ENCODE data around the gene SEC14L1. TPM values are rescaled to one million over a fixed set of nuclear protein-coding genes. Genes with fewer than 3 reads are reported as not detected.
"Not testable (repeated sequence)": the region's sequence is repeated elsewhere in the genome, so short reads cannot be mapped to it uniquely, and the experiment has no call there.

The SEC14L1 gene
- total RNA-seq, 1 experiment from 2014 or later: 58.6 TPM

GRCh38 chr17:77151186-77151585, 10.4 kb downstream of the SEC14L1 start:
- Histone ChIP-seq H3K27me3 (ENCODE audit: insufficient read depth, low read length) (no peaks in the 10 kb centered on the region), H3K23ac (ENCODE audit: insufficient read length, low read depth, low read length) (no peak overlapping the region), H3K4me2 (ENCODE audit: insufficient read depth, insufficient read length, low read length) (no peak overlapping the region), H3K4ac (ENCODE audit: low read depth, low read length) (no peak overlapping the region), H3K9ac (ENCODE audit: extremely low read depth, insufficient read length, low read length) (no peak overlapping the region), H3K9me3 (ENCODE audit: control insufficient read depth, low read depth, low read length) (no peaks in the 10 kb centered on the region), H3K27ac (ENCODE audit: insufficient read length, low read depth, low read length) (no peak overlapping the region), H4K20me1 (ENCODE audit: control insufficient read depth, insufficient read depth, insufficient read length) (peaks cover 2% of the 10 kb centered on the region), H2BK12ac (ENCODE audit: insufficient read length, low read depth, low read length) (no peak overlapping the region), H3K79me2 (ENCODE audit: insufficient read depth, low read length) (peaks cover 4% of the 10 kb centered on the region; the same call in 1 of the 2 replicates), H3K14ac (ENCODE audit: insufficient read depth, low read length) (no peak overlapping the region), H2BK15ac (ENCODE audit: low read depth, low read length) (no peak overlapping the region), H4K91ac (ENCODE audit: insufficient read length, low read depth, low read length) (no peak overlapping the region), H3K4me1 (ENCODE audit: insufficient read depth, low read length) (peaks cover 13% of the 10 kb centered on the region; the same call in 1 of the 2 replicates), H2BK20ac (ENCODE audit: low read depth, low read length, poor library complexity, severe bottlenecking) (no peak overlapping the region), H4K5ac (ENCODE audit: insufficient read length, low read depth, low read length) (no peak overlapping the region), H4K8ac (replicated peaks; ENCODE audit: insufficient read length, low read depth, low read length) (no peak overlapping the region), H2AK5ac (ENCODE audit: insufficient read length, low read length) (no peak overlapping the region), H3K23me2 (ENCODE audit: insufficient read length, low read depth, low read length, poor library complexity, severe bottlenecking) (no peaks in the 10 kb centered on the region), H2BK120ac (ENCODE audit: low read depth, low read length, poor library complexity, severe bottlenecking) (no peak overlapping the region), H2AFZ (ENCODE audit: low read length) (no peak overlapping the region), H3K18ac (ENCODE audit: insufficient read length, low read depth, low read length) (no peak overlapping the region), H3T11ph (ENCODE audit: low read length) (no peak overlapping the region), H2BK5ac (ENCODE audit: insufficient read length, low read length) (no peak overlapping the region), H3K56ac (ENCODE audit: insufficient read length, low read depth, low read length) (no peak overlapping the region), H3K79me1 (ENCODE audit: insufficient read depth, low read depth, low read length, poor library complexity, severe bottlenecking) (peaks cover 2% of the 10 kb centered on the region)
- H3K27ac Mint-ChIP-seq: no peak overlapping the region
- DNase-seq: no peak
- H3K4me3 Mint-ChIP-seq: no peak overlapping the region
- TF ChIP-seq CTCF (conservative IDR thresholded peaks at IDR 0.05): no peak
- H3K4me1 Mint-ChIP-seq: peaks cover 27 to 35% of the 10 kb centered on the region in 2 experiments
- WGBS (ENCODE audit: extremely low coverage, insufficient read length, low lambda C conversion rate): no CpG with 5 or more reads among the region's 7 CpGs
- peaks cover 0 to 26% (median 24%) of the 10 kb centered on the region in 3 experiments; a peak in 5 of 7 replicates for H3K36me3 Mint-ChIP-seq (ENCODE audit: insufficient read depth in 1 of 3, low read depth in 3 of 3)
- H3K27me3 Mint-ChIP-seq (ENCODE audit: low read depth): no peaks in the 10 kb centered on the region
- no peaks in the 10 kb centered on the region for H3K9me3 Mint-ChIP-seq

- peaks cover 11% of the 10 kb centered on the region; the same call in 1 of the 2 replicates for H3K4me1 ChIP-seq (ENCODE audit: insufficient read depth, low read length)
- not testable (repeated sequence) for H3K4me3 Mint-ChIP-seq; H2BK20ac ChIP-seq (ENCODE audit: low read depth, low read length, poor library complexity, severe bottlenecking); H3K9me3 Mint-ChIP-seq; H3K79me1 ChIP-seq (ENCODE audit: insufficient read depth, low read depth, low read length, poor library complexity, severe bottlenecking); H2BK120ac ChIP-seq (ENCODE audit: low read depth, low read length, poor library complexity, severe bottlenecking); H2AFZ ChIP-seq (ENCODE audit: low read length); H4K91ac ChIP-seq (ENCODE audit: insufficient read length, low read depth, low read length); H4K8ac ChIP-seq (replicated peaks; ENCODE audit: insufficient read length, low read depth, low read length); H4K20me1 ChIP-seq (ENCODE audit: control insufficient read depth, insufficient read depth, insufficient read length); H3K18ac ChIP-seq (ENCODE audit: insufficient read length, low read depth, low read length); H4K5ac ChIP-seq (ENCODE audit: insufficient read length, low read depth, low read length); H3K14ac ChIP-seq (ENCODE audit: insufficient read depth, low read length); H2AK5ac ChIP-seq (ENCODE audit: insufficient read length, low read length); H3K27me3 Mint-ChIP-seq (ENCODE audit: low read depth); H3K4me2 ChIP-seq (ENCODE audit: insufficient read depth, insufficient read length, low read length); H2BK5ac ChIP-seq (ENCODE audit: insufficient read length, low read length); H2BK15ac ChIP-seq (ENCODE audit: low read depth, low read length); H3K23me2 ChIP-seq (ENCODE audit: insufficient read length, low read depth, low read length, poor library complexity, severe bottlenecking); H3K4ac ChIP-seq (ENCODE audit: low read depth, low read length); H3K23ac ChIP-seq (ENCODE audit: insufficient read length, low read depth, low read length); H3K79me2 ChIP-seq (ENCODE audit: insufficient read depth, low read length); H3K9ac ChIP-seq (ENCODE audit: extremely low read depth, insufficient read length, low read length); H3K9me3 ChIP-seq (ENCODE audit: control insufficient read depth, low read depth, low read length); H3K27ac ChIP-seq (ENCODE audit: insufficient read length, low read depth, low read length); H3K56ac ChIP-seq (ENCODE audit: insufficient read length, low read depth, low read length); H3K27ac Mint-ChIP-seq; H2BK12ac ChIP-seq (ENCODE audit: insufficient read length, low read depth, low read length); H3K27me3 ChIP-seq (ENCODE audit: insufficient read depth, low read length); DNase-seq; H3T11ph ChIP-seq (ENCODE audit: low read length)
- WGBS (ENCODE audit: extremely low coverage, insufficient read length, low lambda C conversion rate): no CpG with 5 or more reads among the region's 6 CpGs
- Mint-ChIP-seq H3K36me3 (ENCODE audit: insufficient read depth in 1 of 3, low read depth in 3 of 3) (peaks cover 0 to 24% (median 21%) of the 10 kb centered on the region in 3 experiments; a peak in 5 of 7 replicates), H3K4me1 (peaks cover 23 to 31% of the 10 kb centered on the region in 2 experiments)
Measured at GRCh38 chr17:77152056-77152455, 11.3 kb downstream of the SEC14L1 start.
